HepG2 (cell line): Measurements from ENCODE around the gene MAN1A2. TPM values are rescaled to one million over a fixed set of nuclear protein-coding genes. Genes with fewer than 3 reads are reported as not detected.

Source experiments
- CEBPG ChIP-seq: IDR thresholded peaks from 2 replicates; pipeline ENCODE4 v1.6.1; 2016
- E2F2 ChIP-seq: sonication (generic); formaldehyde crosslinking; IDR thresholded peaks from 2 replicates; pipeline ENCODE4 v1.4.0; 2020; ENCODE audit warnings: missing genetic modification reagents, borderline replicate concordance
- ETV5 ChIP-seq: IDR thresholded peaks from 2 replicates; pipeline ENCODE4 v1.6.1; 2018; ENCODE audit warnings: missing biosample characterization, missing genetic modification reagents, inconsistent platforms, borderline replicate concordance
- KDM2A ChIP-seq: sonication (generic); formaldehyde crosslinking; IDR thresholded peaks from 2 replicates; pipeline ENCODE4 v1.4.0; 2020; ENCODE audit warnings: low read depth, missing genetic modification reagents, borderline replicate concordance
- NR1H2 ChIP-seq: sonication (generic); formaldehyde crosslinking; IDR thresholded peaks from 2 replicates; pipeline ENCODE4 v1.8.1; 2022; ENCODE audit warnings: low read depth, missing genetic modification reagents, borderline replicate concordance
- RFXANK ChIP-seq: IDR thresholded peaks from 2 replicates; pipeline ENCODE4 v1.6.1; 2016
- SAP130 ChIP-seq: IDR thresholded peaks from 2 replicates; pipeline ENCODE4 v1.6.1; 2016; ENCODE audit warnings: low read depth
- THAP8 ChIP-seq: sonication (generic); formaldehyde crosslinking; IDR thresholded peaks from 2 replicates; pipeline ENCODE4 v1.5.1; 2020; ENCODE audit warnings: missing genetic modification reagents, mild to moderate bottlenecking, borderline replicate concordance
- TOE1 ChIP-seq: sonication (generic); formaldehyde crosslinking; IDR thresholded peaks from 2 replicates; pipeline ENCODE4 v1.4.0; 2020; ENCODE audit warnings: mild to moderate bottlenecking, missing genetic modification reagents
- ZFP82 ChIP-seq: sonication (generic); formaldehyde crosslinking; IDR thresholded peaks from 2 replicates; pipeline ENCODE4 v1.5.1; 2020; ENCODE audit warnings: mild to moderate bottlenecking, missing genetic modification reagents, borderline replicate concordance
- ZFP91 ChIP-seq: sonication (generic); formaldehyde crosslinking; IDR thresholded peaks from 2 replicates; pipeline ENCODE4 v1.9.0; 2022; ENCODE audit warnings: missing genetic modification reagents, mild to moderate bottlenecking, borderline replicate concordance
- ZHX2 ChIP-seq, 2 experiments: sonication (generic) in 1 of 2; formaldehyde crosslinking in 1 of 2; IDR thresholded peaks; 2 replicates each; pipeline versions ENCODE4 v1.6.1 to v1.9.0; 2014 to 2022; ENCODE audit warnings: antibody characterized with exemption in 1 of 2, borderline replicate concordance in 1 of 2, inconsistent platforms in 1 of 2, low read depth in 1 of 2, missing genetic modification reagents in 1 of 2
- ZNF563 ChIP-seq: sonication (generic); formaldehyde crosslinking; IDR thresholded peaks from 2 replicates; pipeline ENCODE4 v1.8.0; 2022; ENCODE audit warnings: mild to moderate bottlenecking, moderate library complexity, missing genetic modification reagents
- ZNF567 ChIP-seq: sonication (generic); formaldehyde crosslinking; IDR thresholded peaks from 2 replicates; pipeline ENCODE4 v1.8.1; 2023; ENCODE audit warnings: mild to moderate bottlenecking, missing genetic modification reagents, borderline replicate concordance
- ZUFSP ChIP-seq: sonication (generic); formaldehyde crosslinking; IDR thresholded peaks from 2 replicates; pipeline ENCODE4 v1.9.0; 2021; ENCODE audit warnings: missing genetic modification reagents, mild to moderate bottlenecking, borderline replicate concordance
- polyA plus RNA-seq, 8 experiments: library from polyadenylated mRNA; depleted of rRNA in 3 of 8; stranded (reverse) in 7 of 8; unstranded in 1 of 8; fragments of >200 nt; fragmentation: Illumina TruSeq in 4 of 8; extraction: Trizol in 4 of 8; gene quantifications; 2 replicates each; pipeline versions ENCODE4 v1.2.1 to v1.2.3, GENCODE V29; 2011 to 2016; ENCODE audit warnings: low read depth in 4 of 8, missing spikeins in 1 of 8, mixed read lengths in 1 of 8; ENCODE audit not compliant: insufficient read depth in 1 of 8
- total RNA-seq, 5 experiments: library from RNA; depleted of rRNA; stranded (reverse); fragments of >200 nt; fragmentation: Illumina TruSeq; extraction: Trizol; gene quantifications; 2 replicates each; pipeline ENCODE4 v1.2.3, GENCODE V29; 2016; ENCODE audit warnings: low read depth in 1 of 5

Gene MAN1A2
- total and polyA plus RNA-seq, 2 of the 13 experiments (the other 11 are each of a cell fraction or from before 2014, with no cell fraction given), result 8.0 to 19.9 TPM

- TF ChIP-seq ZFP82 (CRISPR knock-in tag) (no peak), CEBPG (CRISPR knock-in tag) (peak; percentile 22; the same call in 1 of the 2 replicates), ZFP91 (CRISPR knock-in tag) (peak; percentile 66; the same call in 1 of the 2 replicates), THAP8 (CRISPR knock-in tag) (peak; percentile 94), ZNF563 (CRISPR knock-in tag) (peak; percentile 93), SAP130 (CRISPR knock-in tag) (peak; percentile 85), KDM2A (CRISPR knock-in tag) (peak; percentile 75; the same call in 1 of the 2 replicates), ZUFSP (CRISPR knock-in tag) (no peak), ZNF567 (CRISPR knock-in tag) (0 out of 2 replicates have a peak, but pooled peaks have one; percentile 58), E2F2 (CRISPR knock-in tag) (0 out of 2 replicates have a peak, but pooled peaks have one; percentile 48), ZHX2 (IDR thresholded peaks at IDR 0.05; ENCODE audit: low read depth) (no peak), ZHX2 (CRISPR knock-in tag; IDR thresholded peaks at IDR 0.05; ENCODE audit: borderline replicate concordance) (peak; percentile 75; the same call in 1 of the 2 replicates), ETV5 (CRISPR knock-in tag) (peak; percentile 74), TOE1 (no peak), NR1H2 (CRISPR knock-in tag) (no peak), RFXANK (no peak)
Observed at GRCh38 chr1:117367046-117368025, at the start of gene MAN1A2 (continued).
